Calu3 (cell line): ENCODE results near the gene PTRH2. TPM values are rescaled to one million over a fixed set of nuclear protein-coding genes. Genes with fewer than 3 reads are reported as not detected.

Experiments used
- BruUV-seq: library from RNA; stranded (reverse); fragments of 400-500 nt; replicated peaks from 2 replicates; lab custom pipeline; 2021; lab: Mats Ljungman, UMichigan
- CTCF ChIA-PET: fragments of 300-600 bp; sonication (Branson Sonifier 250); formaldehyde crosslinking; loops from one replicate; lab custom pipeline; 2022; ENCODE audit warnings: antibody characterized with exemption; lab: Charles Lee
- DNase-seq: peaks from one replicate; pipeline ENCODE4 v3.0.0; 2022
- H3K27ac Mint-ChIP-seq: one replicate; pipeline ENCODE4 v1.8.0; 2022; ENCODE audit warnings: mixed read lengths; ENCODE audit not compliant: unreplicated experiment
- H3K27me3 Mint-ChIP-seq: one replicate; pipeline ENCODE4 v1.8.0; 2022; ENCODE audit warnings: mixed read lengths; ENCODE audit not compliant: unreplicated experiment
- H3K36me3 Mint-ChIP-seq: one replicate; pipeline ENCODE4 v1.8.0; 2022; ENCODE audit warnings: mild to moderate bottlenecking, moderate library complexity, mixed read lengths; ENCODE audit not compliant: insufficient read depth, unreplicated experiment
- H3K4me1 Mint-ChIP-seq: one replicate; pipeline ENCODE4 v1.8.0; 2022; ENCODE audit warnings: mild to moderate bottlenecking, low read depth, mixed read lengths; ENCODE audit not compliant: unreplicated experiment
- H3K4me3 Mint-ChIP-seq: one replicate; pipeline ENCODE4 v1.8.0; 2022; ENCODE audit warnings: mild to moderate bottlenecking, low read depth, moderate library complexity, mixed read lengths; ENCODE audit not compliant: unreplicated experiment
- H3K9me3 Mint-ChIP-seq: one replicate; pipeline ENCODE4 v1.8.0; 2022; ENCODE audit warnings: low read depth, mixed read lengths; ENCODE audit not compliant: unreplicated experiment
- intact Hi-C: fragments of 100-400 bp; cut with micrococcal nuclease; formaldehyde crosslinking; loops from one replicate; pipeline ENCODE4 v1.10.0; 2022; ENCODE audit not compliant: unreplicated experiment
- total RNA-seq: library from RNA; stranded (reverse); gene quantifications from 2 replicates; pipeline ENCODE4 v1.2.3, GENCODE V29; 2022
- TF ChIP-seq, protein P1 (sequence below): fragments of 200-600 bp; IDR thresholded peaks from one replicate; pipeline ENCODE4 v1.8.0; 2022; ENCODE audit warnings: antibody characterized with exemption; ENCODE audit not compliant: unreplicated experiment

The PTRH2 gene
- total RNA-seq, 1 experiment from 2014 or later: 29.8 TPM

DNA sequence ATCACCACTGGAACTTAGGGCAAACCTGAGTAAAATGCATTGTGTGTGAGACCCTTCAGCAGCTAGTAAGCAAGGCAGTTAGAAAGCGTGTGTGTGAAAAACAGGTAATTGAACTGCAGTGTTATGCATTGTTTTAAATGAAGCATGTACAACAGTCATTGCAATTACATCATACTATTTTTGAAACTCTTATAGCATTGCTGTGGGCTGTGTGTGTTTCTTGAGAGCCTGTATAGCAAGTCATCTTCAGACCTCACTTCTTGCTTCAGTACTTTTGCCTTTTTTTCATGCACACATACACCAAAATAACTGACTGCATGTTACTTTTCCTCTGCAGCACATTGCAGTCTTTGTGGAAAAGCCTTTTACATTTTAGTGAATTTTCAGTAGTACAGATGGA is 19.2 kb downstream of the PTRH2 start:
- H3K4me1 Mint-ChIP-seq: peaks cover 6% of the 10 kb centered on the region
- no peaks in the 10 kb centered on the region for H3K9me3 Mint-ChIP-seq
- peaks cover 44% of the 10 kb centered on the region for H3K36me3 Mint-ChIP-seq
- no peak overlapping the region for H3K27ac Mint-ChIP-seq
- TF ChIP-seq, protein P1, sequence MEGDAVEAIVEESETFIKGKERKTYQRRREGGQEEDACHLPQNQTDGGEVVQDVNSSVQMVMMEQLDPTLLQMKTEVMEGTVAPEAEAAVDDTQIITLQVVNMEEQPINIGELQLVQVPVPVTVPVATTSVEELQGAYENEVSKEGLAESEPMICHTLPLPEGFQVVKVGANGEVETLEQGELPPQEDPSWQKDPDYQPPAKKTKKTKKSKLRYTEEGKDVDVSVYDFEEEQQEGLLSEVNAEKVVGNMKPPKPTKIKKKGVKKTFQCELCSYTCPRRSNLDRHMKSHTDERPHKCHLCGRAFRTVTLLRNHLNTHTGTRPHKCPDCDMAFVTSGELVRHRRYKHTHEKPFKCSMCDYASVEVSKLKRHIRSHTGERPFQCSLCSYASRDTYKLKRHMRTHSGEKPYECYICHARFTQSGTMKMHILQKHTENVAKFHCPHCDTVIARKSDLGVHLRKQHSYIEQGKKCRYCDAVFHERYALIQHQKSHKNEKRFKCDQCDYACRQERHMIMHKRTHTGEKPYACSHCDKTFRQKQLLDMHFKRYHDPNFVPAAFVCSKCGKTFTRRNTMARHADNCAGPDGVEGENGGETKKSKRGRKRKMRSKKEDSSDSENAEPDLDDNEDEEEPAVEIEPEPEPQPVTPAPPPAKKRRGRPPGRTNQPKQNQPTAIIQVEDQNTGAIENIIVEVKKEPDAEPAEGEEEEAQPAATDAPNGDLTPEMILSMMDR: no peak
- no peak for DNase-seq
- CTCF ChIA-PET: no interaction called here
- intact Hi-C loops: loop anchor here (10.0 kb wide), 1 partner anchor 63 kb away; no protein-coding TSS in a partner anchor
- no peak overlapping the region for H3K4me3 Mint-ChIP-seq
- BruUV-seq: no TSS peak
- H3K27me3 Mint-ChIP-seq: no peaks in the 10 kb centered on the region

DNA sequence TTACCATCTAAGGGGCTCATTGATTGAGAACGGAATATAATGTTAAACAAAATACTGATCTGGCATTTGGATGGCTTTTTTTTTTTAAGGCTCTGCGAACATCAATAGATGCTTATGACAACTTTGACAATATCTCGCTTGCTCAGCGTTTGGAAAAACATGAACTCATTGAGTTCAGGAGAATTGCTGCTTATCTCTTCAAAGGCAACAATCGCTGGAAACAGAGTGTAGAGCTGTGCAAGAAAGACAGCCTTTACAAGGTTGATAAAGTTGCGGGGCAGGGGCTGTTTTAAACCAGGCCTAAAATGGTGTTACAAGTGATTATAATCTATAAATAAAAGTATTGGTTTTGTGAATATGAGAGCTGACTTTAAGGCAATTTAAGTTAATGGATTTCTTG is 22.3 kb downstream of the PTRH2 start:
- DNase-seq: no peak
- CTCF ChIA-PET: no interaction called here
- no peaks in the 10 kb centered on the region for H3K27me3 Mint-ChIP-seq
- H3K4me1 Mint-ChIP-seq: peaks cover 6% of the 10 kb centered on the region
- no peak overlapping the region for H3K27ac Mint-ChIP-seq
- no peak overlapping the region for H3K4me3 Mint-ChIP-seq
- TF ChIP-seq, protein P1: no peak
- intact Hi-C loops: loop anchor here (10.0 kb wide), 1 partner anchor 60 kb away; no protein-coding TSS in a partner anchor
- H3K9me3 Mint-ChIP-seq: no peaks in the 10 kb centered on the region
- BruUV-seq: no TSS peak
- H3K36me3 Mint-ChIP-seq: peaks cover 44% of the 10 kb centered on the region

DNA sequence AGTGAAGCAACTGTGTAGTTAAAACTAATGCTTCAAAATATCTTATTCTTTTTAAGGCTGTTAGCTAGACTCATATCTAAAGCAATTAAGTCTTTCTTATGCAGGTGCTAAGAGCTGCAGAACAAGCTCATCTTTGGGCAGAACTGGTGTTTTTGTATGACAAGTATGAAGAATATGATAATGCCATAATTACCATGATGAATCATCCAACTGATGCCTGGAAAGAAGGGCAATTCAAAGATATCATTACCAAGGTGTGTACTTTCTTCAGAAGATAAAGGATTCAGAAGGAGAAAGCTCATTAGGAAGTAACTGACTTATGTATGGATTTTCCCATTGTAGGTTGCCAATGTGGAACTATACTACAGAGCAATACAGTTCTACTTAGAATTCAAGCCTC is 23.9 kb downstream of the PTRH2 start:
- CTCF ChIA-PET: no interaction called here
- intact Hi-C loops: loop anchor here (10.0 kb wide), 1 partner anchor 58 kb away; no protein-coding TSS in a partner anchor
- Mint-ChIP-seq H3K36me3 (peaks cover 39% of the 10 kb centered on the region), H3K9me3 (no peaks in the 10 kb centered on the region), H3K27ac (no peak overlapping the region), H3K4me1 (peaks cover 6% of the 10 kb centered on the region), H3K27me3 (no peaks in the 10 kb centered on the region), H3K4me3 (no peak overlapping the region)
- TF ChIP-seq, protein P1: no peak
- BruUV-seq: no TSS peak
- DNase-seq: no peak

DNA sequence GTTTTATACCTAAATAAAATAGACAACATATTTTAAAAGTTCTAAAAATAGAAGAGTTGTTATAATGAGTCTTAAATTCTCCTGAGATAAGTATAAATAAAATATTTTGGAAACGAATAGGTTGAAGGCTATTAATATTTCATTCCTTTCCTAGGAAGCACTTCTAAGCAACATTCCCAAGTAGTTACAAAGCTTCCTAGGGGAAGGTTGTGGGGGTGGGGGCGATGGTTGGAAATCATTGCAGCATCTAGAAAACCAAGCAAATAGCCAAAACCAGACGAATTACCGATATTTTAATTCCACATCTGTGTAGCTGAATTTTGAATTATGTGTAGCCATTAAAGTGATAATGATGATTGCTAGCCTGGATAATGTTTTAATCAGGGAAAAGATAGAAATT is 26.9 kb downstream of the PTRH2 start:
- no peak for DNase-seq
- intact Hi-C loops: loop anchor here (10.0 kb wide), 1 partner anchor 56 kb away; no protein-coding TSS in a partner anchor
- Mint-ChIP-seq H3K9me3 (no peaks in the 10 kb centered on the region), H3K4me1 (no peaks in the 10 kb centered on the region), H3K27ac (no peak overlapping the region), H3K4me3 (no peak overlapping the region), H3K27me3 (no peaks in the 10 kb centered on the region), H3K36me3 (peaks cover 30% of the 10 kb centered on the region)
- BruUV-seq: no TSS peak
- CTCF ChIA-PET: no interaction called here
- TF ChIP-seq, protein P1: no peak
